Activated naive CD4-positive, alpha-beta T cell treated with anti-CD3 and anti-CD28 coated beads for 36 hours (primary cell): ENCODE data around the gene CBX4. TPM values are rescaled to one million over a fixed set of nuclear protein-coding genes. Genes with fewer than 3 reads are reported as not detected.

Experiments
- CTCF ChIA-PET: fragments of 350-600 bp; sonication (Branson Sonifier 250); formaldehyde crosslinking; loops from one replicate; lab custom pipeline; 2021; ENCODE audit warnings: antibody characterized with exemption; lab: Charles Lee
- DNase-seq: peaks from one replicate; pipeline ENCODE4 v3.0.0-alpha.2; 2020
- H3K27ac Mint-ChIP-seq: one replicate; pipeline ENCODE4 v1.8.0; 2021; ENCODE audit warnings: mild to moderate bottlenecking, mixed read lengths
- H3K27me3 Mint-ChIP-seq: one replicate; pipeline ENCODE4 v1.8.0; 2021; ENCODE audit warnings: low read depth, mixed read lengths
- H3K36me3 Mint-ChIP-seq: one replicate; pipeline ENCODE4 v1.8.0; 2021; ENCODE audit warnings: low read depth, mixed read lengths
- H3K4me1 Mint-ChIP-seq: one replicate; pipeline ENCODE4 v1.8.0; 2021; ENCODE audit warnings: low read depth, mixed read lengths
- H3K4me3 Mint-ChIP-seq: one replicate; pipeline ENCODE4 v1.8.0; 2021; ENCODE audit warnings: mild to moderate bottlenecking, moderate library complexity, mixed read lengths
- H3K9me3 Mint-ChIP-seq: one replicate; pipeline ENCODE4 v1.8.0; 2021; ENCODE audit warnings: mixed read lengths
- intact Hi-C: fragments of 100-400 bp; cut with micrococcal nuclease; formaldehyde crosslinking; loops from one replicate; pipeline ENCODE4 v1.15.1; 2023
- total RNA-seq, 2 experiments: library from RNA; stranded (reverse); gene quantifications; one replicate each; pipeline ENCODE4 v1.2.3, GENCODE V29; 2021

CBX4 gene
- total RNA-seq, 2 experiments from 2014 or later, result 22.7 to 26.3 TPM

GRCh38 chr17:79798299-79799173, 40.7 kb downstream of the CBX4 start:
- Mint-ChIP-seq H3K4me3 (peak overlapping the region; percentile 41), H3K4me1 (peaks cover 38% of the 10 kb centered on the region), H3K36me3 (no peaks in the 10 kb centered on the region), H3K27ac (no peak overlapping the region), H3K9me3 (no peaks in the 10 kb centered on the region), H3K27me3 (peaks cover 44% of the 10 kb centered on the region)
- CTCF ChIA-PET, result interaction anchor here (1.2 kb wide), 1 partner anchor 13 kb away, joined by 5 read pairs; no protein-coding TSS in a partner anchor
- intact Hi-C loops, result loop anchor here (5.0 kb wide), 2 partner anchors 349 to 464 kb away; partner anchors contain the start of genes EIF4A3 and RNF213
- DNase-seq, result no peak

- Mint-ChIP-seq H3K4me1 (peaks cover 36% of the 10 kb centered on the region), H3K27ac (no peak overlapping the region)
- DNase-seq, result no peak
Measured at GRCh38 chr17:79797492-79798298, 41.5 kb downstream of the CBX4 start.

GRCh38 chr17:79796763-79797491, 42.3 kb downstream of the CBX4 start, which contains the start of gene CBX8:
TSS of gene CBX8 (minus strand) at chr17:79797077. CDS start at chr17:79796998, 79 bp downstream.
- H3K9me3 Mint-ChIP-seq, result no peaks in the 10 kb centered on the region
- H3K27ac Mint-ChIP-seq, result no peak within 1 kb of the TSS
- peak within 1 kb of the TSS; percentile 77 for H3K4me3 Mint-ChIP-seq
- H3K36me3 Mint-ChIP-seq, result no peaks in the 10 kb centered on the region
- peaks cover 37% of the 10 kb centered on the region for H3K4me1 Mint-ChIP-seq
- intact Hi-C loops, result loop anchor here (1.0 to 5.0 kb wide), 6 partner anchors 14 to 465 kb away; partner anchors contain the start of genes CBX2, CBX4, EIF4A3 and RNF213
- peak; percentile 100 for DNase-seq
- CTCF ChIA-PET, result interaction anchor here (1.3 to 1.5 kb wide), 3 partner anchors 11 to 208 kb away, joined by 3 to 5 read pairs (median 4); no protein-coding TSS in a partner anchor
- peaks cover 36% of the 10 kb centered on the region for H3K27me3 Mint-ChIP-seq

More at GRCh38 chr17:79797492-79798298, 41.5 kb downstream of the CBX4 start:
- intact Hi-C loops, result loop anchor here (1.0 to 5.0 kb wide), 6 partner anchors 14 to 465 kb away; partner anchors contain the start of genes CBX2, CBX4, EIF4A3 and RNF213
- CTCF ChIA-PET, result interaction anchor here (1.3 kb wide), 1 partner anchor 208 kb away, joined by 4 read pairs; no protein-coding TSS in a partner anchor
- Mint-ChIP-seq H3K4me3 (peak overlapping the region; percentile 77), H3K27me3 (peaks cover 38% of the 10 kb centered on the region), H3K9me3 (no peaks in the 10 kb centered on the region), H3K36me3 (no peaks in the 10 kb centered on the region)

- H3K4me3 Mint-ChIP-seq, result peak overlapping the region; percentile 77
- peaks cover 35% of the 10 kb centered on the region for H3K27me3 Mint-ChIP-seq
- H3K9me3 Mint-ChIP-seq, result no peaks in the 10 kb centered on the region
- peaks cover 32% of the 10 kb centered on the region for H3K4me1 Mint-ChIP-seq
- CTCF ChIA-PET, result interaction anchor here (1.3 to 1.5 kb wide), 3 partner anchors 12 to 209 kb away, joined by 3 to 5 read pairs (median 4); no protein-coding TSS in a partner anchor
- H3K27ac Mint-ChIP-seq, result no peak overlapping the region
- DNase-seq, result no peak
- H3K36me3 Mint-ChIP-seq, result no peaks in the 10 kb centered on the region
- intact Hi-C loops, result loop anchor here (2.0 to 5.0 kb wide), 3 partner anchors 18 to 466 kb away; partner anchors contain the start of genes CBX2, EIF4A3 and RNF213
Measured at GRCh38 chr17:79796444-79796762, 42.8 kb downstream of the CBX4 start.

- H3K9me3 Mint-ChIP-seq, result no peaks in the 10 kb centered on the region
- CTCF ChIA-PET, result interaction anchor here (1.3 to 1.6 kb wide), 3 partner anchors 12 to 49 kb away, joined by 3 to 5 read pairs (median 3); no protein-coding TSS in a partner anchor
Measured at GRCh38 chr17:79795795-79796443, 43.3 kb downstream of the CBX4 start.

GRCh38 chr17:79794659-79795511, 44.4 kb downstream of the CBX4 start:
- CTCF ChIA-PET, result interaction anchor here (1.4 to 1.6 kb wide), 2 partner anchors 11 to 50 kb away, joined by 3 to 5 read pairs; no protein-coding TSS in a partner anchor
- Mint-ChIP-seq H3K27me3 (peaks cover 36% of the 10 kb centered on the region), H3K9me3 (no peaks in the 10 kb centered on the region), H3K36me3 (no peaks in the 10 kb centered on the region), H3K4me3 (no peak overlapping the region), H3K4me1 (peaks cover 31% of the 10 kb centered on the region), H3K27ac (no peak overlapping the region)
- no peak for DNase-seq
- intact Hi-C loops, result loop anchor here (5.0 kb wide), 3 partner anchors 122 to 467 kb away; partner anchors contain the start of genes EIF4A3 and RNF213

More at GRCh38 chr17:79795795-79796443, 43.3 kb downstream of the CBX4 start:
- H3K27ac Mint-ChIP-seq, result no peak overlapping the region
- peak overlapping the region; percentile 77 for H3K4me3 Mint-ChIP-seq
- H3K36me3 Mint-ChIP-seq, result no peaks in the 10 kb centered on the region
- peaks cover 35% of the 10 kb centered on the region for H3K4me1 Mint-ChIP-seq
- no peak for DNase-seq
- intact Hi-C loops, result loop anchor here (2.0 to 5.0 kb wide), 3 partner anchors 17 to 466 kb away; partner anchors contain the start of genes CBX2, EIF4A3 and RNF213
- peaks cover 37% of the 10 kb centered on the region for H3K27me3 Mint-ChIP-seq

- H3K36me3 Mint-ChIP-seq, result no peaks in the 10 kb centered on the region
- CTCF ChIA-PET, result interaction anchor here (0.9 to 1.4 kb wide), 2 partner anchors 49 to 51 kb away, joined by 3 to 5 read pairs; no protein-coding TSS in a partner anchor
- H3K27me3 Mint-ChIP-seq, result peaks cover 34% of the 10 kb centered on the region
- H3K9me3 Mint-ChIP-seq, result no peaks in the 10 kb centered on the region
- H3K27ac Mint-ChIP-seq, result no peak overlapping the region
- intact Hi-C loops, result loop anchor here (5.0 kb wide), 1 partner anchor 123 kb away; no protein-coding TSS in a partner anchor
- no peak for DNase-seq
- H3K4me3 Mint-ChIP-seq, result no peak overlapping the region
- peaks cover 22% of the 10 kb centered on the region for H3K4me1 Mint-ChIP-seq
Measured at GRCh38 chr17:79793924-79794304, 45.3 kb downstream of the CBX4 start.

- CTCF ChIA-PET, result interaction anchor here (0.6 to 1.4 kb wide), 3 partner anchors 40 to 51 kb away, joined by 3 to 5 read pairs (median 3); no protein-coding TSS in a partner anchor
- no peaks in the 10 kb centered on the region for H3K9me3 Mint-ChIP-seq
- peaks cover 16% of the 10 kb centered on the region for H3K4me1 Mint-ChIP-seq
- H3K27me3 Mint-ChIP-seq, result peaks cover 35% of the 10 kb centered on the region
- no peak for DNase-seq
- H3K27ac Mint-ChIP-seq, result no peak overlapping the region
- no peak overlapping the region for H3K4me3 Mint-ChIP-seq
- intact Hi-C loops, result loop anchor here (5.0 kb wide), 1 partner anchor 124 kb away; no protein-coding TSS in a partner anchor
- no peaks in the 10 kb centered on the region for H3K36me3 Mint-ChIP-seq
Measured at GRCh38 chr17:79792984-79793923, 46.0 kb downstream of the CBX4 start.

- Mint-ChIP-seq H3K27ac (no peak overlapping the region), H3K36me3 (no peaks in the 10 kb centered on the region), H3K27me3 (peaks cover 42% of the 10 kb centered on the region), H3K4me1 (peaks cover 16% of the 10 kb centered on the region), H3K9me3 (no peaks in the 10 kb centered on the region), H3K4me3 (no peak overlapping the region)
- no peak for DNase-seq
- intact Hi-C loops, result loop anchor here (5.0 kb wide), 1 partner anchor 125 kb away; no protein-coding TSS in a partner anchor
- CTCF ChIA-PET, result interaction anchor here (0.6 kb wide), 1 partner anchor 9 kb away, joined by 5 read pairs; no protein-coding TSS in a partner anchor
Measured at GRCh38 chr17:79792341-79792871, 46.8 kb downstream of the CBX4 start.
